Tibial nerve (tissue), 4 donors: Measurements from ENCODE around the gene DTYMK. TPM values are rescaled to one million over a fixed set of nuclear protein-coding genes. Genes with fewer than 3 reads are reported as not detected.
"Not testable (repeated sequence)": the region's sequence is repeated elsewhere in the genome, so short reads cannot be mapped to it uniquely, and the experiment has no call there.

Experiments
- DNase-seq, 2 donors: peaks; one replicate each; pipeline ENCODE4 v3.0.0-alpha.2; 2019; ENCODE audit warnings: low spot score in 2 of 2
- H3K27ac ChIP-seq, 4 donors: fragments of 200-600 bp; sonication (generic) in 3 of 4; one replicate each; pipeline ENCODE4 v1.5.1; 2017 to 2019; ENCODE audit warnings: mild to moderate bottlenecking in 1 of 4
- H3K27me3 ChIP-seq, 2 donors: fragments of 200-600 bp; sonication (generic) in 1 of 2; one replicate each; pipeline versions ENCODE4 v1.5.1 to v1.6.0; 2017 to 2019
- H3K36me3 ChIP-seq, 3 donors: fragments of 200-600 bp; sonication (generic); one replicate each; pipeline ENCODE4 v1.5.1; 2018 to 2019
- H3K4me1 ChIP-seq, 4 donors: fragments of 200-600 bp; sonication (generic) in 3 of 4; one replicate each; pipeline ENCODE4 v1.5.1; 2017 to 2019
- H3K4me3 ChIP-seq, 4 donors: fragments of 200-600 bp; sonication (generic) in 3 of 4; one replicate each; pipeline ENCODE4 v1.5.1; 2017 to 2019; ENCODE audit warnings: mild to moderate bottlenecking in 1 of 4, moderate library complexity in 1 of 4
- H3K9me3 ChIP-seq, 4 donors: fragments of 200-600 bp; sonication (generic) in 3 of 4; one replicate each; pipeline ENCODE4 v1.5.1; 2017 to 2019
- CTCF ChIP-seq, 5 experiments: fragments of 200-600 bp in 3 of 5; fragments of 450-650 bp in 2 of 5; sonication (generic) in 3 of 5; IDR thresholded peaks; one replicate each; pipeline ENCODE4 v1.5.1; 2016 to 2019; ENCODE audit warnings: antibody characterized with exemption in 5 of 5, mild to moderate bottlenecking in 3 of 5, moderate library complexity in 2 of 5
- EP300 ChIP-seq, 2 donors: sonication (generic); formaldehyde crosslinking; IDR thresholded peaks; one replicate each; pipeline ENCODE4 v1.6.1; 2017; ENCODE audit warnings: antibody characterized with exemption in 2 of 2, mild to moderate bottlenecking in 1 of 2
- POLR2A ChIP-seq, 2 donors: fragments of 450-650 bp; IDR thresholded peaks; one replicate each; pipeline ENCODE4 v1.6.1; 2017; ENCODE audit warnings: antibody characterized with exemption in 2 of 2, mild to moderate bottlenecking in 2 of 2, moderate library complexity in 2 of 2
- WGBS, 2 donors: methylation state at CpG; one replicate each; pipeline ENCODE4 v1.1.5; 2018; 5-methylcytosine and 5-hydroxymethylcytosine counted together
- total RNA-seq, 4 donors: library from RNA; depleted of rRNA; stranded (reverse); fragments of >200 nt; gene quantifications; one replicate each; pipeline ENCODE4 v1.1.0, GENCODE V29; 2016

Gene DTYMK
- total RNA-seq, 4 donors from 2014 or later = 20.5 to 35.4 (median 21.3) TPM

- no peaks in the 10 kb centered on the region for H3K27me3 ChIP-seq
- H3K9me3 ChIP-seq = no peaks in the 10 kb centered on the region
- H3K36me3 ChIP-seq = peaks cover 0 to 77% (median 25%) of the 10 kb centered on the region in 3 donors
- no peak for DNase-seq
- TF ChIP-seq EP300 (IDR thresholded peaks at IDR 0.05) (no peak), CTCF (IDR thresholded peaks at IDR 0.05) (no peak), POLR2A (IDR thresholded peaks at IDR 0.05) (no peak)
- no peak overlapping the region for H3K27ac ChIP-seq
- 92 to 94% methylated on average over 21 of the region's 21 CpGs for WGBS, 2 donors
- no peak overlapping the region for H3K4me3 ChIP-seq
- no peaks in the 10 kb centered on the region for H3K4me1 ChIP-seq
Measured at GRCh38 chr2:241668354-241668753, 18.3 kb downstream of the DTYMK start.

- Histone ChIP-seq H3K9me3 (no peaks in the 10 kb centered on the region), H3K27ac (no peak overlapping the region), H3K27me3 (no peaks in the 10 kb centered on the region), H3K4me3 (no peak overlapping the region), H3K36me3 (peaks cover 0 to 74% (median 27%) of the 10 kb centered on the region in 3 donors), H3K4me1 (no peaks in the 10 kb centered on the region)
- 56 to 66% methylated on average over 36 to 42 of the region's 42 CpGs for WGBS, 2 donors
- TF ChIP-seq EP300 (IDR thresholded peaks at IDR 0.05) = no peak
- DNase-seq = no peak
Measured at GRCh38 chr2:241666627-241667400, 19.8 kb downstream of the DTYMK start.

GRCh38 chr2:241665731-241666440 is 20.7 kb downstream of the DTYMK start:
- H3K36me3 ChIP-seq = peaks cover 0 to 74% (median 32%) of the 10 kb centered on the region in 3 donors
- H3K4me1 ChIP-seq = no peaks in the 10 kb centered on the region
- WGBS, 2 donors = 82 to 83% methylated on average over 23 of the region's 23 CpGs
- TF ChIP-seq POLR2A (IDR thresholded peaks at IDR 0.05) (no peak), CTCF (IDR thresholded peaks at IDR 0.05) (no peak), EP300 (IDR thresholded peaks at IDR 0.05) (no peak)
- no peaks in the 10 kb centered on the region for H3K27me3 ChIP-seq
- no peaks in the 10 kb centered on the region for H3K9me3 ChIP-seq
- peak overlapping the region in 1 of 4 donors; percentile 67 for H3K27ac ChIP-seq
- H3K4me3 ChIP-seq = no peak overlapping the region
- DNase-seq = no peak

- not testable (repeated sequence) for DNase-seq, H3K9me3 ChIP-seq, H3K4me1 ChIP-seq, H3K27me3 ChIP-seq, H3K27ac ChIP-seq, H3K4me3 ChIP-seq
- WGBS, 2 donors = 87 to 90% methylated on average over 24 of the region's 24 CpGs
- peaks cover 3 to 74% (median 21%) of the 10 kb centered on the region in 3 donors for H3K36me3 ChIP-seq
Measured at GRCh38 chr2:241662731-241663130, 23.9 kb downstream of the DTYMK start.

GRCh38 chr2:241660593-241661213 is 25.9 kb downstream of the DTYMK start:
- H3K4me1 ChIP-seq = no peaks in the 10 kb centered on the region
- H3K4me3 ChIP-seq = no peak overlapping the region
- whole genome bisulfite sequencing, 2 donors = 91 to 93% methylated on average over 11 to 14 of the region's 14 CpGs
- H3K27ac ChIP-seq = no peak overlapping the region
- TF ChIP-seq POLR2A (IDR thresholded peaks at IDR 0.05) (no peak), EP300 (IDR thresholded peaks at IDR 0.05) (no peak), CTCF (IDR thresholded peaks at IDR 0.05) (no peak)
- H3K36me3 ChIP-seq = peaks cover 3 to 79% (median 7%) of the 10 kb centered on the region in 3 donors
- no peaks in the 10 kb centered on the region for H3K9me3 ChIP-seq
- H3K27me3 ChIP-seq = no peaks in the 10 kb centered on the region
- DNase-seq = no peak
